Activated CD8-positive, alpha-beta memory T cell treated with anti-CD3 and anti-CD28 coated beads, Interleukin-2, amount 10 ng/mL, durations not matched to agents 7 days and 5 days (primary cell): ENCODE results near the gene RNF114. TPM values are rescaled to one million over a fixed set of nuclear protein-coding genes. Genes with fewer than 3 reads are reported as not detected.

Experiments used
- ATAC-seq: fragments of 150-1000 bp; cut with Tn5 transposase; one replicate; pipeline ENCODE4 v1.10.0; 2021; ENCODE audit warnings: moderate library complexity
- CTCF ChIA-PET: fragments of 350-600 bp; sonication (Branson Sonifier 250); formaldehyde crosslinking; loops from one replicate; lab custom pipeline; 2021; ENCODE audit warnings: antibody characterized with exemption; lab: Charles Lee
- DNase-seq: peaks from one replicate; pipeline ENCODE4 v3.0.0-alpha.2; 2020
- H3K27ac Mint-ChIP-seq: one replicate; pipeline ENCODE4 v1.8.0; 2021; ENCODE audit warnings: mild to moderate bottlenecking, mixed read lengths
- H3K27me3 Mint-ChIP-seq: one replicate; pipeline ENCODE4 v1.8.0; 2021; ENCODE audit warnings: mixed read lengths
- H3K36me3 Mint-ChIP-seq: one replicate; pipeline ENCODE4 v1.8.0; 2021; ENCODE audit warnings: mild to moderate bottlenecking, mixed read lengths
- H3K4me1 Mint-ChIP-seq: one replicate; pipeline ENCODE4 v1.8.0; 2021; ENCODE audit warnings: mixed read lengths
- H3K4me3 Mint-ChIP-seq: one replicate; pipeline ENCODE4 v1.8.0; 2021; ENCODE audit warnings: mild to moderate bottlenecking, moderate library complexity, mixed read lengths
- H3K9me3 Mint-ChIP-seq: one replicate; pipeline ENCODE4 v1.8.0; 2022; ENCODE audit warnings: low read depth, mixed read lengths
- total RNA-seq, 2 experiments: library from RNA; stranded (reverse); gene quantifications; one replicate each; pipeline ENCODE4 v1.2.3, GENCODE V29; 2021

Gene RNF114
- total RNA-seq, 2 experiments from 2014 or later = 65.2 to 74.4 TPM

DNA sequence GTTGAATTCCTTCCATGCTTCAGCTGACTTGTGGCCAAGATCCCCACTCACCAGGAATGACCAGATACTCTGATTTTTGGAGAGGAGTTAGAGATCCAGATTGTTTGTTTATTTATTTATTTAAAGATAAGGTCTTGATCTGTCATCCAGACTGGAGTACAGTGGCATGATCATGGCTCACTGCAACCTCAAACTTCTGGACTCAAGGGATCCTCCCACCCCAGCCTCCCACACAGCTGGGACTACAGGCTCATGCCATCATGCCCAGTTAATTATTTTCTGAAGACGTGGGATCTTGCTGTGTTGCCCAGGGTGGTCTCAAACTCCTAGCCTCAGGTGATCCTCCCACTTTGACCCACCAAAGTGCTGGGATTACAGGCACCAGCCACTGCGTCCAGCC is 16.7 kb upstream of the RNF114 start:
- ATAC-seq (no peak), DNase-seq (no peak)
- no peak overlapping the region for H3K4me3 Mint-ChIP-seq
- H3K36me3 Mint-ChIP-seq = no peaks in the 10 kb centered on the region
- H3K27ac Mint-ChIP-seq = no peak overlapping the region
- CTCF ChIA-PET = no interaction called here
- peaks cover 2% of the 10 kb centered on the region for H3K27me3 Mint-ChIP-seq
- peaks cover 18% of the 10 kb centered on the region for H3K4me1 Mint-ChIP-seq
- no peaks in the 10 kb centered on the region for H3K9me3 Mint-ChIP-seq

DNA sequence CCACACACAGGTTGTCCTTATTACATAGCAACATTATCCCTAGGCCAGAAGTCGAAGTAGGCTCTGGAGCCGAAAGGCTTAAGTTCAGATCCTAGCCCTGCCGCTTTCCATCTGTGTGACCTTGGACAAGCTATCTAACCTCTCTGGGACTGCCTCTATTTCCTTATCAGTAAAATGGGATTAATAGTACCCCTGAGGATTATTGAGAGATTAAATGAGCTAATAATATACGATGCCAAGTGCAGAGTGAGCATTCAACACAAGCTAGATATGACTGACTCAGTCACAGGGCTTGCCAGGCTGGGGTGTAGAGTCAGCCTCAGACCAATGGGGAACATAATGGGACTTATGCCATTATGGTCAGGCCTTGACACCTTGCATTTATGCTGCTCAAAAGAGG is 11.9 kb upstream of the RNF114 start:
- no peaks in the 10 kb centered on the region for H3K36me3 Mint-ChIP-seq
- H3K9me3 Mint-ChIP-seq = no peaks in the 10 kb centered on the region
- no peak overlapping the region for H3K4me3 Mint-ChIP-seq
- peaks cover 2% of the 10 kb centered on the region for H3K27me3 Mint-ChIP-seq
- CTCF ChIA-PET = interaction anchor here (0.9 to 1.4 kb wide), 2 partner anchors 11 to 36 kb away, joined by 3 read pairs; no protein-coding TSS in a partner anchor
- H3K27ac Mint-ChIP-seq = no peak overlapping the region
- ATAC-seq (no peak), DNase-seq (no peak)
- H3K4me1 Mint-ChIP-seq = peaks cover 8% of the 10 kb centered on the region

DNA sequence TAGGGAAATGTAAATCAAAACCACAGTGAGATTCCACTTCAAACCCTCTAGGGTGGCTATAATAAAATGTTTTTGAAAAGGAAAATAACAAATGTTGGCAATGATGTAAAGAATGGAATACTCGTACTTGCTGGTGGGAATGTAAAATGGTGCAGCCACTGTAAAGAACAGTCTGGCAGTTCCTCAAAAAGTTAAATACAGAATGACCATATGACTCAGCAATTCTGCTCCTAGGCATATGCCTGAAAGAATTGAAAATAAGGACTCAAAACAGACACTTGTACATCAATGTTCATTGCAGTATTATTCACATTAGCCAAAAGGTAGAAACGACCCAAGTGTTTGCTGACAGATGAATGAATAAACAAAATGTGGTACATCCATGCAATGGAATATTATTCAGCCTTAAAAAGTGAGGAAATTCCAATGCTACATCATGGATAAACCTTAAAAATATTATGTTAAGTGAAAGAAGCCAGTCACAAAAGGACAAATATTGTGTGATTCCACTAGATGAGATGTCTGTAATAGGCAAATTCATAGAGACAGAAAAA is 10.2 kb upstream of the RNF114 start:
- Mint-ChIP-seq H3K4me1 (peaks cover 8% of the 10 kb centered on the region), H3K4me3 (no peak overlapping the region), H3K9me3 (no peaks in the 10 kb centered on the region), H3K27me3 (peaks cover 2% of the 10 kb centered on the region), H3K36me3 (no peaks in the 10 kb centered on the region), H3K27ac (no peak overlapping the region)
- DNase-seq = no peak
- CTCF ChIA-PET = interaction anchor here (1.1 to 1.7 kb wide), 2 partner anchors 13 to 37 kb away, joined by 4 to 5 read pairs; no protein-coding TSS in a partner anchor
- ATAC-seq = no peak

DNA sequence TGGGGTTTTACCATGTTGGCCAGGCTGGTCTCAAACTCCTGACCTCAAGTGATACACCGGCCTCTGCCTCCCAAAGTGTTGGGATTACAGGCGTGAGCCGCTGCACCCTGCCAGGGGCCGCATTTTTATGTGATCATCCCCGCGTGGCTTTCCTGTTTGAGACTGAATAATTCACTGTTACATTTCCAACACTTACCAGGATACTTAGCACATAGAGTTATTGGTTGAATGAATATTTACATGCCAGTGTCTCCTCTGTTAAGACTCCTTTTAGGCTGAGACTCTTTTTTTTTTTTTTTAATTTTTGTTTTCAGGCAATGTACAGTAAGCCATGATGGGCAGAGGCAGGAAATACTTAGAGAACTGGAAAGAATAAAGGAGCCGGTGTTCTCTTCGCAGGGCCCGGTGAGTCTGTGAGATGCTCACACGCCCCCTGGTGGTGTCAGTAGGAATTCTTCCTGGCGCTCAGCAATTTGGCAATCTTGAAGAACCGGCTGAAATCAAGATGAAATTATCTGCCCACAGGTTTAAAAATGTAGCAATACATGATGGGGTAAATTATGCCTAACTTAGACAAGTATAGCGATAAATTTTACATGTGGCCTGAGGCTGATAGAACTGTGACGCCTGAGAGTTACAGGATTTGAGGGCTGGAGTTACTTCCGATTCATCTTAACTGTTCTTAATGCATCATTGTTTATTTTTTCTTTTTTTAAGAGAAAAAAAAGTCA is 7.6 kb upstream of the RNF114 start:
- Mint-ChIP-seq H3K27ac (peak overlapping the region; percentile 43), H3K27me3 (peaks cover 2% of the 10 kb centered on the region), H3K4me1 (peaks cover 8% of the 10 kb centered on the region), H3K36me3 (no peaks in the 10 kb centered on the region), H3K4me3 (no peak overlapping the region), H3K9me3 (no peaks in the 10 kb centered on the region)
- peak; percentile 93 for ATAC-seq
- CTCF ChIA-PET = interaction anchor here (0.5 to 1.7 kb wide), 4 partner anchors 8 to 15 kb away, joined by 3 to 6 read pairs (median 4); partner anchors contain the start of gene RNF114
- DNase-seq = peak; percentile 87

DNA sequence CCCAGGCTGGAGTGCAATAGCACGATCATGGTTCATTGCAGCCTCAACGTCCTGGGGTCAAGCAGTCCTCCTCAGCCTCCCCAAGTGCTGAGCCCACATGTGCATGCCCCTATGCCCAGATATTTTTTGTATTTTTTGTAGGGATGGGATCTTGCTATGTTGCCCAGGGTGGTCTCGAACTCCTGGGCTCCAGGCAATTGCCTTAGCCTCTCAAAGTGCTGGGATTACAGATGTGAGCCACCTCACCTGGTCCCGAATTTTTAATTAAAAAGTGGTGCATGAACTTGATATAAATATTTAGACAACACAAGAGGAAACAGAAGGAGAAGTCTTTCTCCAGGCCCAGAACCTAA is 7.1 kb upstream of the RNF114 start:
- peaks cover 11% of the 10 kb centered on the region for H3K4me1 Mint-ChIP-seq
- no peaks in the 10 kb centered on the region for H3K36me3 Mint-ChIP-seq
- no peak overlapping the region for H3K4me3 Mint-ChIP-seq
- no peaks in the 10 kb centered on the region for H3K9me3 Mint-ChIP-seq
- H3K27me3 Mint-ChIP-seq = peaks cover 1% of the 10 kb centered on the region
- DNase-seq (no peak), ATAC-seq (no peak)
- CTCF ChIA-PET = interaction anchor here (0.7 kb wide), 1 partner anchor 134 kb away, joined by 4 read pairs; no protein-coding TSS in a partner anchor
- H3K27ac Mint-ChIP-seq = no peak overlapping the region

DNA sequence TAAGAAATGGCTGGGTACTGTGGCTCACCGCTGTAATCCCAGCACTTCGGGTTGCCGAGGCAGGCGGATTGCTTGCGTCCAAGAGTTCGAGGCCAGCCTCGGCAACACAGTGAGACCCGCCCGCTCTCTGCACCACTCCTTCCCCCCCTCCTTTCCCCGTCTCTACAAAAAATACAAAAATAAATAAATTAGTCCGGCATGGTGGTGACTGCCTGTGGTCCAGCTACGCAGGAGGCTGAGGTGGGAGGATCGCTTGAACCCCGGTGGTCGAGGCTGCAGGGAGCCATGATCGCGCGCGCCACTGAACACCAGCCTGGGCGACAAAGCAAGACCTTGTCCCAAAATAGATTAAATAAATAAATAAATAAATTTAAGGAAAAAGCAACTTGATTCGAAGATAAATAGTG is 448 bp upstream of the RNF114 start:
- H3K4me3 Mint-ChIP-seq = peak overlapping the region; percentile 94
- peak overlapping the region; percentile 75 for H3K27ac Mint-ChIP-seq
- no peak for ATAC-seq
- peaks cover 10% of the 10 kb centered on the region for H3K36me3 Mint-ChIP-seq
- H3K9me3 Mint-ChIP-seq = no peaks in the 10 kb centered on the region
- peaks cover 43% of the 10 kb centered on the region for H3K4me1 Mint-ChIP-seq
- CTCF ChIA-PET = interaction anchor here (0.7 to 4.4 kb wide), 6 partner anchors 10 to 227 kb away, joined by 3 to 21 read pairs (median 6); no protein-coding TSS in a partner anchor
- H3K27me3 Mint-ChIP-seq = no peaks in the 10 kb centered on the region
- no peak for DNase-seq

DNA sequence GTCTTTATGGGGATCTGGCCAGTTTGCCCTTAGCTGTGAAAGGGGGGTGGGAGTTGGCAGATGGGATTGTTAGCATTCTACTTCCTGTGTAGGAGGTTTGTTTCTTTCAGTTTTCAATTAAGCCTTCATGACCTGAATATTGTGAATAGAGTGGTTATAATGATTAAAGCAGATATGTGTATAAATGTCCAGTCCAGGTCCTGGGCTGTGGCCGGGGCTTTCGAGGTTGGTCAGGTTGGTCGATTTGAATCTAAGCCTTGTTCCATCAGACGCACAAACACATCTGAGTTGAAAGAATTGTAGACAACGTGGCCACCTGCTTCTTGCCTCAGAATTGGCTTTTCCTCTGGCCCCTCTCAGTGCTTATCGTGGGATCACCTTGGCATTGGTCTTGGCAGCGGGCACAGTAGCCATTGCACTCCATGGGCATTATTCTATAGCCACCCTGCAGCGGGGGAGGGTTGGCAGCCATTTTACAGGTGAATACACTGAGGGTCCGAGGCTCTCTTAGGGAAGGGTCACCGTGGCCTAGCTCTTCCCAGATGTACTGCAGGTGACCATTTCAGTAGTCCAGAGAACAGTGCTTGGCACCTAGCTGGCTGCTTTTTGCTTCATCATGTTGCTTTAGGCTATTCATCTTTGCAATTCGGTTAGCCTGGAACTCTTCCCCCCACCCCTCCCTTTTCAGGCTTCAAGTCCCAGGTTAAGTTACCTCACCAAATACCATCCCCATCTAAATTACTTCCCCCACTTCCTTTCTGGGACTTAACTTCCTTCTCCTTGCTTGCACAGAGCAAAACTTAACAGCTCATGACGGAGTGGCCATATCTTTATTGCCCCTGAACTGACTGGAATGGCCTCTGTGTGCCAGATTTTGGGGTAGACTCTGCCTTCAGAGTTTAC is 1.1 kb downstream of the RNF114 start:
- H3K9me3 Mint-ChIP-seq = no peaks in the 10 kb centered on the region
- CTCF ChIA-PET = interaction anchor here (0.7 to 4.4 kb wide), 8 partner anchors 9 to 148 kb away, joined by 3 to 21 read pairs (median 6); no protein-coding TSS in a partner anchor
- no peak for DNase-seq
- no peaks in the 10 kb centered on the region for H3K27me3 Mint-ChIP-seq
- peak; percentile 30 for ATAC-seq
- H3K27ac Mint-ChIP-seq = peak overlapping the region; percentile 93
- peak overlapping the region; percentile 94 for H3K4me3 Mint-ChIP-seq
- peaks cover 50% of the 10 kb centered on the region for H3K4me1 Mint-ChIP-seq
- peaks cover 18% of the 10 kb centered on the region for H3K36me3 Mint-ChIP-seq

DNA sequence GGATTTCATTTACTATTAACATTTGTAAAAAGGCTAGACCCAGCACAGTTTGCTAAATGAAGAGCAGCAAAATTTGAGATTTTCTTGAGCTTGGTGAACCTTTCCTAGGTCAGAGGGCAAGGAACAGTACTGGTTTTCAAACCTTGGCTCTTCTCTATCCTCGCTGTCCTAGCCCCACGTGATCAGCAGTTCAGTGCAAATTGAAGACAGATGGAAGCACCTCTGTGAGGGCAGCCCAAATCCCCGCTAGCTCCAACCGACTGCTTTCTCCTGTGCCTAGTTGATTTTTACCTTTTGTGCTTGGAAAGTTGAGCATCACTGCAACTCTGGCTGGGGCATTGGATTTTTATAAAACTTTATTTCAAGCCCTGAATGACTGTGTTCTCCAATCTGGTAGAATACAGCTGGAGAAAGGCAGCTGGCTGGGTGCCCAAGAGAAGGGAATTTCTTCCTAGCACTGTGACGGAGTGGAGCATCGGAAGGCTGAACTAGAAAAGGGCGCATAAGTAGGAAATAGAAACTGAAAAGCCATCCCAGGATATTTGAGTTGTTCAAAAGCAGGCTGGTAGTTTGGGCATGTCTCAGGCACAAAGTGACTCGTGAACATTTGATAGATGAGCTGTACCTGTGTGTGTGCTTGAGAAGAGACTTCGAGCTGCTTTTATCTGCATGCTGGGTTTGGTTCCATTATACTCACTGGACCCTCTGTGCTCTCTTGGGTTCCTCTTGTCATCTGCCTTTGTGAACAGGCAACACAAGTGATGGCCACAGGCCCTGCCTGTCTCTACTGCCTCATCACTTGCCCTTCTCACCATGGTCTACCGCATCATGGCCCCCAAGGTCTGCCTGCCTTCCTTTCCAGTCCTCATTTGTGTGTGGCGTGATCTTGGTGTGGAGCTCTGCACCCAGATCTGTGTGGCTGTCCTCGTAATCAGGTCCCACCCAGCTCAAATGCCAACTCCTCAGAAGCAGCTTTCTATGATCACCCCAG is 2.3 kb downstream of the RNF114 start:
- peaks cover 24% of the 10 kb centered on the region for H3K36me3 Mint-ChIP-seq

DNA sequence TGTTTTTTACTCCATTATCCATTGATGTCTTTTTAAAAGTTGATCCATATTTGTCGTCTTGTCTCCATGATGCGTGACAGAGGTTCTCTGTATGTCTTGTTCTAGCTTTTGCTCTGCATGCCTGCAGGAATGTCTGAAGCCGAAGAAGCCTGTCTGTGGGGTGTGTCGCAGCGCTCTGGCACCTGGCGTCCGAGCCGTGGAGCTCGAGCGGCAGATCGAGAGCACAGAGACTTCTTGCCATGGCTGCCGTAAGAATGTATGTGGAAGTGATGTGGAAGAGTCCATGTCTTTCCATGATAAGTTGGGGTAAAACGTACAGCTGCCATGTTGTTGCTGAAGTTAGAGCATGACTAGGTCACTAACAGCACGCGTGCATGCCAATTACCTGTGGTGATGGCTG is 5.3 kb downstream of the RNF114 start:
- Mint-ChIP-seq H3K4me3 (no peak overlapping the region), H3K9me3 (no peaks in the 10 kb centered on the region), H3K27me3 (no peaks in the 10 kb centered on the region), H3K36me3 (peaks cover 44% of the 10 kb centered on the region), H3K27ac (no peak overlapping the region), H3K4me1 (peaks cover 47% of the 10 kb centered on the region)
- CTCF ChIA-PET = no interaction called here
- no peak for DNase-seq
- ATAC-seq = no peak

More for the DNA sequence above, 2.3 kb downstream of the RNF114 start:
- CTCF ChIA-PET = interaction anchor here (0.7 to 4.4 kb wide), 5 partner anchors 8 to 147 kb away, joined by 3 to 21 read pairs (median 6); no protein-coding TSS in a partner anchor
- DNase-seq (no peak), ATAC-seq (no peak)
- peak overlapping the region; percentile 25 for H3K4me3 Mint-ChIP-seq
- peaks cover 55% of the 10 kb centered on the region for H3K4me1 Mint-ChIP-seq
- H3K27me3 Mint-ChIP-seq = no peaks in the 10 kb centered on the region
- H3K27ac Mint-ChIP-seq = peak overlapping the region; percentile 71
- H3K9me3 Mint-ChIP-seq = no peaks in the 10 kb centered on the region

DNA sequence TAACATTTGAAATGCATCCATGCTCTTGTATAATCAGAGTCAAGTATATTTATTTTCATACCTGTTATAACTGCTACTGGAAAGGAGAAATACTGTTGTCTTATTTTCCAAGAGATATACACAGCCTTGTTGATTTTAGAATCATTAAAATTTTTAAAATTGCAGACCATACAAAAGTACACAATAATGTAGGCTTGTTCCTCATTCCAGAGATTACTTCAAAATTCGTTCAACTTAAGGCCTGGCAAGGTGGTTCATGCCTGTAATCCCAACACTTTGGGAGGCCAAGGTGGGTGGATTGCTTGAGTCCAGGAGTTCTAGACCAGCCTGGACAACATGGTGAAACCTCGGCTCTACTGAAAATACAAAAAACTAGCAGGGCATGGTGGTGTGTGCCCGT is 6.1 kb downstream of the RNF114 start:
- peaks cover 50% of the 10 kb centered on the region for H3K36me3 Mint-ChIP-seq
- DNase-seq (no peak), ATAC-seq (no peak)
- no peak overlapping the region for H3K4me3 Mint-ChIP-seq
- H3K9me3 Mint-ChIP-seq = no peaks in the 10 kb centered on the region
- H3K27me3 Mint-ChIP-seq = no peaks in the 10 kb centered on the region
- H3K27ac Mint-ChIP-seq = no peak overlapping the region
- H3K4me1 Mint-ChIP-seq = peaks cover 44% of the 10 kb centered on the region
- CTCF ChIA-PET = interaction anchor here (1.2 kb wide), 1 partner anchor 7 kb away, joined by 3 read pairs; no protein-coding TSS in a partner anchor

DNA sequence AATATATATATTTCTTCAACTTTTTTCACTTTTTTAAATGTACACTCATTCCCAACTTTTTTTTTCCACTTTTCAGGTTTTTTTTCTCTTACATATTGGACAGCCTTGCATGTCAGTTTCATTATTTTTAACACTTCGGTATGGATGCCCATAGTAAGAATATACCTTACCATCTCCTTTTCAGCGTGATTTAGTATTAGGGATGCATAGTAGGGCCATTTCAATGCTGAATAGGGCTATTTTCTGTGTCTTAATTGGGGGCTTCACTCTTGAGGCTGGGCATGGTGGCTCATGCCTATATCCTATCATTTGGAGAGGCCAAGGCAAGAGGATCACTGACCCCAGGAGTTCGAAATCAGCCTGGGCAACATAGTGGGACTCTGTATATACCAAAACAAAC is 6.7 kb downstream of the RNF114 start:
- H3K9me3 Mint-ChIP-seq = no peaks in the 10 kb centered on the region
- H3K4me1 Mint-ChIP-seq = peaks cover 38% of the 10 kb centered on the region
- H3K27ac Mint-ChIP-seq = no peak overlapping the region
- peaks cover 53% of the 10 kb centered on the region for H3K36me3 Mint-ChIP-seq
- no peak for ATAC-seq
- no peak for DNase-seq
- CTCF ChIA-PET = interaction anchor here (0.6 to 1.2 kb wide), 5 partner anchors 8 to 822 kb away, joined by 3 to 5 read pairs (median 4); no protein-coding TSS in a partner anchor
- no peaks in the 10 kb centered on the region for H3K27me3 Mint-ChIP-seq
- H3K4me3 Mint-ChIP-seq = no peak overlapping the region

DNA sequence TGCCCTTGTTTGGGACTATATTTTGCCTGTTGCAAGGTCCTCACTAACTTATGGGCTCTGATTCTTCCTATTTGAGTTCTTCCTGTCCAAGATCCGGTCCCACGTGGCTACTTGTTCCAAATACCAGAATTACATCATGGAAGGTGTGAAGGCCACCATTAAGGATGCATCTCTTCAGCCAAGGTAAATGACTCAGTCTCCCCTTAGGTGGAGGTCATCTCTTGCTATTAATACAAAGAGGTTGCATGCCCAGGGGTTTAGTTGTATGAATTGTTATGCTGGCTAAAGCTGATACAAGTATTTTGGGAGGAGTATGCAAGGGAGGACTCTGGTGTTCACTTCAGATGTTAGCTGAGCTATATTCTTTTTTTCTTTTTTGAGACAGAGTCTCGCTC is 9.1 kb downstream of the RNF114 start:
- Mint-ChIP-seq H3K4me1 (peaks cover 27% of the 10 kb centered on the region), H3K36me3 (peaks cover 59% of the 10 kb centered on the region), H3K9me3 (no peaks in the 10 kb centered on the region), H3K4me3 (no peak overlapping the region), H3K27me3 (no peaks in the 10 kb centered on the region), H3K27ac (no peak overlapping the region)
- CTCF ChIA-PET = interaction anchor here (1.5 to 1.6 kb wide), 2 partner anchors 8 to 126 kb away, joined by 6 to 7 read pairs; partner anchors contain the start of gene RNF114
- no peak for DNase-seq
- ATAC-seq = no peak
